Dermis microvascular lymphatic vessel endothelial cell (primary cell): ENCODE results near the gene TMEM120A. TPM values are rescaled to one million over a fixed set of nuclear protein-coding genes. Genes with fewer than 3 reads are reported as not detected.
A peak's percentile ranks its signal among the peaks of the same experiment; 100 is the strongest.
"Not testable (repeated sequence)": the region's sequence is repeated elsewhere in the genome, so short reads cannot be mapped to it uniquely, and the experiment has no call there.

ENCODE experiments used
- DNase-seq, 2 donors: peaks; one replicate each; pipeline versions ENCODE4 v3.0.0 to v3.0.0-alpha.2; 2010; ENCODE audit warnings: low read depth in 2 of 2
- total RNA-seq: library from RNA; depleted of rRNA; stranded (reverse); fragments of >200 nt; gene quantifications from 2 replicates; pipeline ENCODE4 v1.2.1, GENCODE V29; 2014

TMEM120A gene
- total RNA-seq = 34.3 and 85.8 TPM in 2 replicates

GRCh38 chr7:75994388-75995051 is at the start of gene TMEM120A:
TMEM120A (minus strand) TSS chr7:75994595; CDS start chr7:75994570, 25 bp downstream.
- peak; percentile 80 to 96 for DNase-seq

- no peak for DNase-seq
Observed at GRCh38 chr7:76040126-76040525, 45.7 kb upstream of the TMEM120A start.

- no peak for DNase-seq
Observed at GRCh38 chr7:76037310-76037709, 42.9 kb upstream of the TMEM120A start.

GRCh38 chr7:76031964-76032363 is 37.6 kb upstream of the TMEM120A start:
- DNase-seq = no peak

GRCh38 chr7:76029682-76030081 is 35.3 kb upstream of the TMEM120A start:
- not testable (repeated sequence) for DNase-seq

- DNase-seq = no peak
Observed at GRCh38 chr7:76023002-76023401, 28.6 kb upstream of the TMEM120A start.

GRCh38 chr7:76022026-76022780 is 27.8 kb upstream of the TMEM120A start:
- no peak for DNase-seq

GRCh38 chr7:76020031-76020714 is 25.8 kb upstream of the TMEM120A start:
- peak; percentile 59 to 82 for DNase-seq

GRCh38 chr7:76018520-76018919 is 24.1 kb upstream of the TMEM120A start:
- not testable (repeated sequence) for DNase-seq

GRCh38 chr7:76016191-76016947 is 22.0 kb upstream of the TMEM120A start:
- DNase-seq = no peak

- DNase-seq = peak; percentile 75 to 90
Observed at GRCh38 chr7:76011442-76011861, 17.1 kb upstream of the TMEM120A start.

- no peak for DNase-seq
Observed at GRCh38 chr7:76009672-76010600, 15.5 kb upstream of the TMEM120A start.

- no peak for DNase-seq
Observed at GRCh38 chr7:76008156-76008687, 13.8 kb upstream of the TMEM120A start.

- DNase-seq = not testable (repeated sequence)
Observed at GRCh38 chr7:76005004-76005403, 10.6 kb upstream of the TMEM120A start.

GRCh38 chr7:76003351-76003750 is 9.0 kb upstream of the TMEM120A start:
- DNase-seq = no peak

- DNase-seq = no peak
Observed at GRCh38 chr7:76002822-76003221, 8.4 kb upstream of the TMEM120A start.

GRCh38 chr7:76002139-76002538 is 7.7 kb upstream of the TMEM120A start:
- no peak for DNase-seq

GRCh38 chr7:76000566-76000965 is 6.2 kb upstream of the TMEM120A start:
- DNase-seq = no peak

GRCh38 chr7:75998038-75998437 is 3.6 kb upstream of the TMEM120A start:
- DNase-seq = no peak

- DNase-seq = no peak
Observed at GRCh38 chr7:75996476-75996875, 2.1 kb upstream of the TMEM120A start.
